K562 (cell line): ENCODE data around the gene UTP14C. TPM values are rescaled to one million over a fixed set of nuclear protein-coding genes. Genes with fewer than 3 reads are reported as not detected.

Experiments used
- ATAC-seq: fragments of 200-7000 bp; cut with Tn5 transposase; 3 replicates; pipeline ENCODE4 v1.9.1; 2020; ENCODE audit warnings: moderate library complexity
- BruUV-seq: library from RNA; stranded (reverse); fragments of 400-500 nt; replicated peaks from 2 replicates; lab custom pipeline; 2021; lab: Mats Ljungman, UMichigan
- CTCF ChIA-PET: fragments of 300-600 bp; formaldehyde crosslinking; extraction: SDS; loops from one replicate; lab custom pipeline; 2021; ENCODE audit warnings: low intra/inter-chr PET ratio; lab: Yijun Ruan, JAX
- POLR2A ChIA-PET: fragments of 300-600, 350-650 bp; sonication (Branson Sonifier 250); formaldehyde crosslinking; extraction: SDS; loops from one replicate; lab custom pipeline; 2021; ENCODE audit warnings: antibody characterized with exemption, inconsistent platforms; lab: Yijun Ruan, JAX
- DNase-seq, 4 experiments: peaks; one replicate each; pipeline versions ENCODE4 v3.0.0 to v3.0.0-alpha.2; 2011 to 2018; ENCODE audit warnings: low spot score in 3 of 4, mixed read lengths in 3 of 4; ENCODE audit errors: extremely low read depth in 1 of 4
- FAIRE-seq: peaks from 2 replicates; lab custom pipeline; 2011; peaks lifted over from hg19 to GRCh38; lab: Jason Lieb, UNC
- H2AFZ ChIP-seq: 2 replicates; pipeline ENCODE4 v1.6.0; 2011; ENCODE audit warnings: low read depth, low read length, control low read depth, inconsistent platforms
- H3K27ac ChIP-seq: fragments of 200-600 bp; 3 replicates; pipeline ENCODE4 v1.8.0; 2011; ENCODE audit warnings: low read depth, mild to moderate bottlenecking, control low read depth, inconsistent platforms, low read length, moderate library complexity, mixed read lengths; ENCODE audit errors: extremely low read depth
- H3K27me3 ChIP-seq, 2 experiments: fragments of 300-600 bp in 1 of 2; 2 replicates in 1 of 2; 3 replicates in 1 of 2; pipeline versions ENCODE4 v1.6.0 to v1.8.0; 2011; ENCODE audit warnings: inconsistent platforms in 2 of 2, low read length in 2 of 2, mild to moderate bottlenecking in 1 of 2, mixed read lengths in 1 of 2, moderate library complexity in 1 of 2; ENCODE audit not compliant: control insufficient read depth in 2 of 2, insufficient read depth in 2 of 2
- H3K36me3 ChIP-seq: fragments of 300-600 bp; 3 replicates; pipeline ENCODE4 v1.8.0; 2011; ENCODE audit warnings: mild to moderate bottlenecking, low read length, inconsistent platforms; ENCODE audit not compliant: control insufficient read depth, insufficient read depth
- H3K4me1 ChIP-seq, 2 experiments: fragments of 200-600 bp in 1 of 2; replicated peaks in 1 of 2; 2 replicates in 1 of 2; 3 replicates in 1 of 2; pipeline versions ENCODE4 v1.5.1 to v1.8.0; 2011; ENCODE audit warnings: inconsistent platforms in 2 of 2, low read length in 2 of 2, mild to moderate bottlenecking in 1 of 2, mixed read lengths in 1 of 2, moderate library complexity in 1 of 2; ENCODE audit not compliant: control insufficient read depth in 2 of 2, insufficient read depth in 2 of 2
- H3K4me2 ChIP-seq: 2 replicates; pipeline ENCODE4 v1.6.1; 2011; ENCODE audit warnings: low read length, control low read depth, inconsistent platforms, mixed read lengths; ENCODE audit not compliant: insufficient read depth
- H3K4me3 ChIP-seq: fragments of 200-600 bp; sonication (generic), shearing (Covaris generic); 2 replicates; pipeline ENCODE4 v1.5.1; 2016; ENCODE audit warnings: control low read depth, inconsistent platforms
- H3K79me2 ChIP-seq: fragments of 200-600 bp; 3 replicates; pipeline ENCODE4 v1.8.0; 2011; ENCODE audit warnings: low read length, inconsistent platforms; ENCODE audit not compliant: control insufficient read depth, insufficient read depth
- H3K9ac ChIP-seq, 2 experiments: 2 replicates each; pipeline versions ENCODE4 v1.6.0 to v1.6.1; 2011; ENCODE audit warnings: low read depth in 2 of 2, low read length in 2 of 2, control low read depth in 1 of 2, inconsistent platforms in 1 of 2, mild to moderate bottlenecking in 1 of 2, mixed read lengths in 1 of 2; ENCODE audit not compliant: insufficient read depth in 1 of 2
- H3K9me1 ChIP-seq: one replicate; pipeline ENCODE4 v1.6.0; 2011; ENCODE audit warnings: inconsistent platforms, mild to moderate bottlenecking, low read length, moderate library complexity; ENCODE audit not compliant: control insufficient read depth, insufficient read depth
- H3K9me3 ChIP-seq: replicated peaks from 2 replicates; pipeline ENCODE4 v1.5.1; 2011; ENCODE audit warnings: low read depth, low read length, inconsistent platforms; ENCODE audit not compliant: control insufficient read depth, insufficient read depth
- H4K20me1 ChIP-seq: replicated peaks from 2 replicates; pipeline ENCODE4 v1.6.1; 2011; ENCODE audit warnings: low read length, inconsistent platforms, mixed read lengths; ENCODE audit not compliant: control insufficient read depth, insufficient read depth
- CBX8 ChIP-seq: fragments of 200-600 bp; sonication (generic); IDR thresholded peaks from 2 replicates; pipeline ENCODE4 v1.6.1; 2012; ENCODE audit warnings: borderline replicate concordance, mixed run types, low read depth, mild to moderate bottlenecking, moderate library complexity, mixed read lengths, low read length, control low read depth, inconsistent platforms; ENCODE audit not compliant: poor library complexity, severe bottlenecking; ENCODE audit errors: extremely low read depth
- CC2D1A ChIP-seq: fragments of 450-650 bp; IDR thresholded peaks from 2 replicates; pipeline ENCODE4 v1.6.1; 2017; ENCODE audit warnings: mild to moderate bottlenecking
- FIP1L1 ChIP-seq: fragments of 200-400 bp; formaldehyde crosslinking; IDR thresholded peaks from 2 replicates; pipeline ENCODE4 v1.6.1; 2018; ENCODE audit warnings: mild to moderate bottlenecking, low read depth, low read length; ENCODE audit not compliant: poor library complexity, severe bottlenecking
- NFRKB ChIP-seq: fragments of 450-650 bp; IDR thresholded peaks from 2 replicates; pipeline ENCODE4 v1.6.1; 2016; ENCODE audit warnings: low read depth
- NR4A1 ChIP-seq, 2 experiments: fragments of 250-450 bp in 1 of 2; fragments of 450-650 bp in 1 of 2; sonication (Bioruptor Pico) in 1 of 2; IDR thresholded peaks; 2 replicates each; pipeline versions ENCODE4 v1.4.0 to v1.6.1; 2016 to 2020; ENCODE audit warnings: mild to moderate bottlenecking in 2 of 2, missing compliant biosample characterization in 1 of 2, missing genetic modification characterization in 1 of 2, moderate library complexity in 1 of 2
- TBP ChIP-seq: optimal IDR thresholded peaks from 2 replicates; pipeline ENCODE3; 2011; ENCODE audit warnings: low read depth, low read length, improper control_type of control experiment
- TFAM ChIP-seq: fragments of 250-450 bp; sonication (Bioruptor Pico); conservative IDR thresholded peaks from 2 replicates; pipeline ENCODE4 v1.5.0; 2021; ENCODE audit warnings: mild to moderate bottlenecking, moderate library complexity
- ZBED1 ChIP-seq: IDR thresholded peaks from 2 replicates; pipeline ENCODE4 v1.6.1; 2014
- WGBS: fragments of 100-300 bp; shearing (Covaris generic); methylation state at CpG from one replicate; pipeline ENCODE4 v1.1.6; 2016; ENCODE audit warnings: low coverage, mixed read lengths; ENCODE audit not compliant: insufficient coverage; ENCODE audit errors: missing lambda C conversion rate; 5-methylcytosine and 5-hydroxymethylcytosine counted together
- in situ Hi-C: fragments of 300-500 bp; cut with MboI; formaldehyde crosslinking; loops from 4 replicates; pipeline ENCODE4 v1.15.0; 2018; ENCODE audit warnings: inconsistent platforms, mixed read lengths
- intact Hi-C: fragments of 100-400 bp; cut with micrococcal nuclease; formaldehyde crosslinking; loops from 2 replicates; pipeline ENCODE4 v1.14.2; 2022
- polyA plus RNA-seq, 8 experiments: library from polyadenylated mRNA; depleted of rRNA in 4 of 8; stranded (reverse) in 5 of 8; unstranded in 3 of 8; fragments of >200 nt; fragmentation: Nextera tagmentation in 2 of 8; fragmentation: Illumina TruSeq in 1 of 8; extraction: Ambion mirVana in 2 of 8; extraction: Trizol in 1 of 8; gene quantifications; 2 replicates each; pipeline versions ENCODE4 v1.2.1 to v1.2.3, GENCODE V29; 2011 to 2014; ENCODE audit warnings: inconsistent platforms in 1 of 8, missing spikeins in 1 of 8
- total RNA-seq, 7 experiments: library from RNA; depleted of rRNA in 6 of 7; stranded (reverse); fragments of >200 nt in 6 of 7; fragmentation: Illumina TruSeq in 2 of 7; extraction: Trizol in 2 of 7; gene quantifications; 2 replicates each; pipeline versions ENCODE4 v1.2.1 to v1.2.3, GENCODE V29; 2011 to 2021; ENCODE audit warnings: low replicate concordance in 1 of 7

UTP14C gene
- total and polyA plus RNA-seq, 9 of the 15 experiments (the other 6 are each of a cell fraction or from before 2014, with no cell fraction given): 3.4 to 10.3 (median 6.0) TPM

- Histone ChIP-seq H2AFZ (0 out of 2 replicates have a peak overlapping the region, but pooled peaks have one; percentile 65), H3K4me3 (no peak overlapping the region), H4K20me1 (no peaks in the 10 kb centered on the region), H3K27me3 (no peaks in the 10 kb centered on the region), H3K4me1 (peaks cover 41 to 56% of the 10 kb centered on the region in 2 experiments), H3K4me2 (peak overlapping the region; percentile 69), H3K9ac (peak overlapping the region; percentile 43 to 81), H3K36me3 (no peaks in the 10 kb centered on the region; the same call in 1 of the 3 replicates), H3K27ac (peak overlapping the region; percentile 73), H3K9me1 (no peaks in the 10 kb centered on the region)
- in situ Hi-C loops: no loop called here
- ATAC-seq (no peak), FAIRE-seq (no peak), DNase-seq (no peak)
- intact Hi-C loops: loop anchor here (5.0 to 10.0 kb wide), 2 partner anchors 42 to 455 kb away; partner anchors contain the start of genes CKAP2 and VPS36
- no TSS peak for BruUV-seq
- ChIA-PET POLR2A (interaction anchor here (1.0 to 1.5 kb wide), 2 partner anchors 13 to 21 kb away, joined by 3 to 7 read pairs; partner anchors contain the start of gene ALG11), CTCF (no interaction called here)
- WGBS: 44% methylated on average over 10 of the region's 13 CpGs
- TF ChIP-seq TFAM (CRISPR knock-in tag) (no peak), ZBED1 (no peak), CC2D1A (no peak), NR4A1 (CRISPR knock-in tag; IDR thresholded peaks at IDR 0.05) (no peak), NR4A1 (tag; IDR thresholded peaks at IDR 0.05) (no peak), CBX8 (no peak), FIP1L1 (no peak), TBP (no peak), NFRKB (no peak)
- TF ChIP-seq, all 486 proteins: peak for 0
- Histone ChIP-seq H3K9me3 (no peaks in the 10 kb centered on the region), H3K79me2 (peaks cover 82% of the 10 kb centered on the region)
Measured at GRCh38 chr13:51999510-51999911, 25.0 kb upstream of the UTP14C start.
